Stimulated activated CD4-positive, alpha-beta T cell treated with anti-CD3 and anti-CD28 coated beads, Interleukin-15, amount 100 ng/mL, for 1 hour (primary cell): ENCODE data around the gene SMS.

Source experiments
- DNase-seq, 2 donors: peaks; one replicate each; pipeline ENCODE4 v3.0.0-alpha.2; 2020; ENCODE audit warnings: low read depth in 1 of 2, low spot score in 1 of 2

Gene SMS

DNA sequence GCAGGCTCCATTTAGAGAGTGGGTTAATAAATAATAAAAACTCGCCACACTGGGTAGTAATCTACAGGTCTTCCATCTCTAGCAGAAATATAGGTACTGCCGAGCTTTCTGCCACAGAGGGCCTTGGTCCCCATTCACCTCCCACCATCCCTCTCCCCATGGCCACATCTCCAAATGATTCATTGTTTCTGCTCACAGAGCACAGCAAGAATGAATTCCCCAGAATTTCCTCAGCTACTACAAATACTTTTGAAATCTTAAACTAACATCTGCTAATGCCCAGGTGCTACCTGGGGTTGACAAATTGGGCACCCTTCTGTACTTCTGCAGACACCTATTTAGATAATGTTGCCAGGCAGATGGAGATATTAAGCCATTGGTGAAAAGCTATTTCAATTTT lies 96.7 kb downstream of the SMS start:
- no peak for DNase-seq

DNA sequence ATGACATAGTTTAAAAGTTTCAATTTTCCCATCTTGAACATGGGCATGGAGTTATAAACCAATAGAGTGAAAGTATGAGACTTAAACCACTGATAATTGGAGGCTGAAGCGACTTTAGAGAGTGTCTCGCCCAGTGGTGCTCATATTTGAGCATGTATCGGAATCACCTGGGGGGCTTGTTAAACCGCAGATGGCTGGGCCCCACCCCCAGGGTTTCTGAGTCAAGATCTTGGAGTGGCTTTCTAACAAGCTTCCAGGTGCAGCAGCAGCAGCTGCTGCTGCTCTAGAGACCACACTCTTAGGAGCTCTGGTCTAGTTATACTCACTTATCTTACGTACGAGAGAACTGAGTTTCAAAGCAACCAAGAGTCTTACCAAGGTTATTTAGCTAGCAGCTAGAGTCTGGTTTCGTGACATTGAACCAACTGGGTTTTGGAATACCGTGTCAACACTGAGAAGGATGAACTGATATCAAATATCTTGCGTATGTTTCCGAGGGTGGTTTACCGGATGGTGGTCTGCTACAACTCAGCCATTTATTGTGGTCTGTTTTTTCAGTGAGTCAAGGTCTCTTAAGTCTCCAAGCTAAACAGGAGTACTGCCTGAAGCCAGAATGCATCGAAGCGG lies 97.5 kb downstream of the SMS start:
- no peak for DNase-seq

DNA sequence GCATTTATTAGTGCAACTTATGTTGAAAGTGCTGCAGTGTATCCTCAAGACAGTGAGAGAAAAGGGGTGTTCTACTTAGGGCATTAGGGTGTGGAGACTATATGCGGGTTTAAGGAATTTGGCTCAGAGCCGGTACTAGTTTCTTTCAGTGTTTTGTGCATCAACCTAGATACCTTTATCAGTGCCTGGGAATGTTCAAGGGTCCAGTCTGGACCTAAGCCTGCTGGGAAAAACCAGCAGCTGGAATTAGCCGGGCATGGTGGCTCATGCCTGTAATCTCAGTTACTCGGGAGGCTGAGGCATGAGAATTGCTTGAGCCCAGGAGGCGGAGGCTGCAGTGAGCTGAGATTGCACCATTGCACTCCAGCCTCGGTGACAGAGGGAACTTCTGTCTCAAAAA lies 99.0 kb downstream of the SMS start:
- DNase-seq = no peak

DNA sequence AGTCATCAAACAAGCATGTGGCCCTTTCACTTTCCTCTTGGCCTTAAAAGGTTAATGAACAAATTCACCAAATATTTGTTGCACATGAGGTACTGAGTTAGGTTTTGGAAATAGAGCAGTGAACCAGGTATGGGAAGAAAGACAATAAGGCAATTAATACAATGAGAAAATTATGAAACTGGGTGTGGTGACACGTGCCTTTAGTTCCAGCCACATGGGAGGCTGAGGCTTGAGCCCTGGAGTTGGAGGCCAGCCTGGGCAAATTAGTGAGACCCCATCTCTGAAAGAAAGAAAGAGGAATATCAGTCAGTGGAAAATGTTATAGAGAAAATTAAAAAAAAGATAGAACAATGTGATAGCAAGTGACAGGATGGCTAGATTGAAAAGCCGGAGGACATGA lies 99.7 kb downstream of the SMS start:
- DNase-seq = no peak

DNA sequence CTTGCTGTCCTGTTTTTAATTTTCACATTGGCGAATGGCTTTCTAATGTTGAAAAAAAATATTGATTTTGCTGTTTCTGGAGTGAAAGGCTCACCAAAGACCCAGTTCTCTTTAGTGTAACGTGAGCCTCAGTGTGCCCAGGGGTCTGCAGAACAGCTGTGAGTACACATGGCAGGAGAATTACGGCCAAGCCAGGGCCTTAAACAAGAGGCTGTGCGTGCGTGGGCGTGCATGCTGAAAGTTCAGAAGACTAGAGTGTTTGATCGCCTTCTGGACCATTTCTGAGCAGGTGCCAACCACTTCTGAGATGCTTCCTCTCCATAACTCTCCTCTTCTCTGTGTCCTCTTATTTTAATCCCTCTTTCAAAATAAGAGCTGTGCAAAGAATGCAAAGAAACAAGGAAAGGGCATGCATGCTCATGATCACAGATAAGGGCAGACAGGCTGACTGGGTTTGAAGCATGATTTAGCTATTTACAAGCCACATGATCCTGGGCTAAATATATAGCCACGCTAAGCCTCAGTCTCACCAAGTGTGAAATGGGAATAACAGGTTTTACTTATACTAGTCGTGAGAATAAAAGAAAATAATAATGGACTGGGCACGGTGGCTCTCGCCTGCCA lies 101.5 kb downstream of the SMS start:
- DNase-seq = no peak

DNA sequence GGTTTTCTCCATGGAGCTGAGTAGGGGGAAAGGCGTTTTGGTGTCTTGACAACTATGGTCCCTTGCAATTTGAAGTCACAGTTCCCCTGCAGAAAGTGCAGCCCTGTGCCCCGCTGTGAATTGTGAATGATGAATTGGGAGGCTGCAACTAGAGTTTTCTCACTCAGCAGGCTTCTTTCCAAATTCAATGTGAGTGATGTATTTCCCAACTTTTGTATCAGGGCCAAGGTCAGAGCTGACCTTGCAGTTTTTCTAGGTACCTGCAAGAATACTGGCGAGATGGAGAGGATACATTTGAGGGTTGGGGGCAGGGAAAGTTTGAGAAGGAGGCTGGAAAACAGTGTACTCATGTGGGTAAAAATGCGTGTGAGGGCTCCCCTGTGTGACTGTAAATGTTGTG lies 103.4 kb downstream of the SMS start:
- DNase-seq = no peak
